GM21360 (cell line): ENCODE data around the gene EDC4.
"Not testable (repeated sequence)": the region's sequence is repeated elsewhere in the genome, so short reads cannot be mapped to it uniquely, and the experiment has no call there.

Experiments
- ATAC-seq: cut with Tn5 transposase; IDR thresholded peaks from one replicate; pipeline ENCODE4 v1.9.1; 2021; ENCODE audit warnings: mild to moderate bottlenecking, moderate library complexity; ENCODE audit not compliant: unreplicated experiment

EDC4 gene

GRCh38 chr16:67909056-67909742 lies 36.3 kb downstream of the EDC4 start:
- ATAC-seq: no peak

- no peak for ATAC-seq
These were observed 37.3 kb downstream of the EDC4 start for GRCh38 chr16:67910158-67910557.

GRCh38 chr16:67914758-67915495 lies 42.1 kb downstream of the EDC4 start:
- no peak for ATAC-seq

- not testable (repeated sequence) for ATAC-seq
These were observed 42.6 kb downstream of the EDC4 start for GRCh38 chr16:67915496-67915769.

DNA sequence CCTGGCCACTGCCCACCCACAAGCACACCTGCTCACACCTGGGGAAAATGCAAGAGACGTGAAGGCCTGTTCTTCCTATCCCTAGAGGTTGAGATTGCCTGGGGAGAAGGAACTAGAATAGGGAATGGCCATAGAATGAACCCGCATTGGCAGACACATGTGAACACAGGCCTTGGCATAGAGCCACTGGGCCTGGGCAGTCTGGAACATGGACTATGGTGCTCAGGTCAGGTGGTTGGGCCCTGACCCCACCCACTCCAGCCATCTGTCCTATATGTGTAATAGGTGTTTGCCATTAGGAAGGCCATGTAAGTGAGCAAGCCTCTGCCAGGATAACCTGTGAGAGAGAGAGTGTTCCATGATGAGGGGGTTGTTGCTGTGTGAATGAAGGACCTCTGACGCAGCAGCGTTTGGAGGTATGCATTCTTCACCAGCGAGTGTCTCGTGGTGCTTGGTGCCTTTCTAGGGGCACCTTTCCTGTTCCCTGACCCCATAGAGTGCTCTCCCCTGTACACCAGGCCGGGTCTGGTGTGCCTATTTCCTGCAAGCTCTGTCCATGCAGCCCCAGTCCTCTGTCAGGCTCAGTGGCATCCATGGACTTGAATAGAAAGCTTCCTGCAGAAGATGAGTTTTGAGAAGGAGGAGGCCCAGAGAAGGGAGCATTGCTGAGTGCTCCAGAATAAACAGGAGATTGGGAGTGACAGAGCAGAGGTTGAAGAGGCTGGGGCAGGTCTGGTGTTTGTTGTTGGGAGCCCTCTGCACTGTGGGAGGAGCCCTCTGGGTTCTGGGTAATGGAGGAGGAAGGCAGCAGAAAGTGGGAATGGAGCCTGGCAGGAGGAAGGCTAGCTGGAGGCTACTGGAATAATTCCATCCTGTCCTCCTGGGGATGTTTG lies 43.2 kb downstream of the EDC4 start:
- no peak for ATAC-seq

- ATAC-seq: no peak
These were observed 44.4 kb downstream of the EDC4 start for GRCh38 chr16:67917140-67917851.

DNA sequence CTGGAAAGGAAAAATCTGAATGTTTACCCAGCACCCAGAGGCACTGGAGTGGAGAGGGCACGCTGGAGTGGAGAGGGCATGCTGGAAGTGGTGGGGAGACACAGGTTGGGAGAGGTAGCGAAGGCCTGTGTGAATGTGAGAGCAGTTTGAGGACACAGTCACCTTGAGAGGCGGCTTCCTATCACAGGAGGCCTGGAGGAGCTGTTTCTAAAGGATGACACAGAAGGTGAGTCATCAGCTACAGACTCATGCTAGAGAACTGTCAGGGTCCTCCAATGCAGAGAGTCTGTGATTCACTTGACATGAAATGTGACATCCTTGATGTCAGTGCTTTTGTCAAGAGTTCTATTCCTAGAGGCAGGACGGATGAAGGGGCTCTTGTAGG lies 45.0 kb downstream of the EDC4 start:
- ATAC-seq: no peak

GRCh38 chr16:67919622-67920221 lies 46.9 kb downstream of the EDC4 start:
- no peak for ATAC-seq

- ATAC-seq: no peak
These were observed 49.4 kb downstream of the EDC4 start for GRCh38 chr16:67922221-67922620.

DNA sequence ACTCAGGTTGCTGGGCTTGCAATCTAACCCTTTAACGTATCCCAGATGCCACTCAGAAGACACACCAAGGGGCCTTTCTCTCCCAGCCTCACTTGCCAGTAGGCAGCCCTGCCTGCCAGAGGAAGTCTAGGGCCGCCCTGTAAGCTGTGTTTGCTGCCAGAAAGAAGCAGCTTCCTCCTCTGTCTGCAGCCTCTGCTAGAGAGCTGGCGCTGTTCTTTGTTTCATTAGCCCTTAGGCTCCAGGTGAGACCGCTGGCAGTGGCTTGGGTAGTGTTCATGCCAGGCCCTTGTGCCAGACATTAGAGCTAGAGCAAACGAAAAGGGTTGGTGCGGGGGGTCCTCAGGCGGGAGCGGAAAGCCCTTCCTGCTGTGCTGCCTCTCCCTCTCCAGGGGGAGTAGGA lies 49.9 kb downstream of the EDC4 start:
- no peak for ATAC-seq

- no peak for ATAC-seq
These were observed 50.7 kb downstream of the EDC4 start for GRCh38 chr16:67923414-67924116.

DNA sequence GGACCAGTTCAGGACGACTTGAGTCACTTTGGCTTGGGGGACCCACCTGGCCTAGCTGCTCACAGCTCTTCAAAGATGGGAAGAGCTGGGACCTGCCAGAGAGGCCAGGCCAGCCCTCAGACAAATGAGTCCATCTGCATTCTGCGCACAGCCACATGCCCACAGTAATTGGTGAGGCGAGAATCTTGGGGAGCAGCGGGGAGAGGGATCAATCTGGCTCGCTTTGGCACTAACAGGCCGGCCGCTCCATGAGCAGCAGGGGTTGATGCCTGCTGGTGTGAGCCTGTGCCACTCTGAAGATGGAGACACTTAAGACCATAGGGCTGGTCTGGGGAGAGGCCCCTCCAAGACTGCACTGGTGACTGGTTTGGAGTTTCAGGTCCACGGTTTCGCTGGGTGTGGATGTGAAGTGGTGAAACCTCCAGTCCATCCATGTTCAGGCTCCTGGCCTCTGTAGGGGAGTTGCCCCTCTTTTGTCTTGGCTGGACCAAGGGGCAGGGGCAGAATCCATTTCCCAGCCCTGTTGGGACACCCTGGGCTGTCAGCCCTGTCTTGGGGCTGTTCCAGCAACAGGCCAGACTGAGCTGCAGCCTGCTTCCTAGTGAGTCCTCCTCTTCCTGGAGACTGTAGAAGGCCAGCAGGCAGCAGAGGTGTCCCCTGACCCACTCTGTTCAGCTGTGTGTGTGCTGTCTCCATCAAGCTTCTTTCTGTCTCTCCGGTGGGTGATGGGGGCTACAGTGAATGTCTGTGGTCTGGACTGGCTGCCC lies 51.5 kb downstream of the EDC4 start:
- ATAC-seq: no peak

DNA sequence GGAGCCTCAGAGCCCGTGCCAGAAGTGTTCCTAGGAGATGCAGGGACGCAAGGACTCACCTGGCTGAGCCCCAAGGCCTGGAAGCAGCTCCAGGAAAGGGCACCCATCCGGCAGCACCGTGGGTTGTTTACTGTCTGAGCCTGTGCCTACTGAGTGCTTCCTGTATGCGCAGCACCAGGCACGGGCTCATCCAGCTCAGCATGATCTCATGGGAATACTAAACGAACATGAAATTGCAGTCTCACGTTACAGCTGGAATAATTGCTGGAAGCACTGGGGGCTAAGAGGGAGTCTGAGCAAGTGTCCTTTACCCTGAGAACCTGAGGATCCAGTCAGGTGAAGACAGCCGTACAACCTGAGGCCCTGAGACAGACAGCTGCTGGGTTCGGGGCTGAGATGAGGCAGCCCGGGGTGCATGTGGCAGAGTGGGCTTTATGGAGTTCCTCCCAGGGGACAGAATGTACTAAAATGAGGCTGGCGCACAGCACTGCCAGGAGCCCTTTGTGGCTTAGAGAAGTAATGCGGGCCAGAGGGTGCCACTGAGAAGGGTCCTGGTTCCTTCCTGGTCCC lies 53.4 kb downstream of the EDC4 start:
- ATAC-seq: no peak

DNA sequence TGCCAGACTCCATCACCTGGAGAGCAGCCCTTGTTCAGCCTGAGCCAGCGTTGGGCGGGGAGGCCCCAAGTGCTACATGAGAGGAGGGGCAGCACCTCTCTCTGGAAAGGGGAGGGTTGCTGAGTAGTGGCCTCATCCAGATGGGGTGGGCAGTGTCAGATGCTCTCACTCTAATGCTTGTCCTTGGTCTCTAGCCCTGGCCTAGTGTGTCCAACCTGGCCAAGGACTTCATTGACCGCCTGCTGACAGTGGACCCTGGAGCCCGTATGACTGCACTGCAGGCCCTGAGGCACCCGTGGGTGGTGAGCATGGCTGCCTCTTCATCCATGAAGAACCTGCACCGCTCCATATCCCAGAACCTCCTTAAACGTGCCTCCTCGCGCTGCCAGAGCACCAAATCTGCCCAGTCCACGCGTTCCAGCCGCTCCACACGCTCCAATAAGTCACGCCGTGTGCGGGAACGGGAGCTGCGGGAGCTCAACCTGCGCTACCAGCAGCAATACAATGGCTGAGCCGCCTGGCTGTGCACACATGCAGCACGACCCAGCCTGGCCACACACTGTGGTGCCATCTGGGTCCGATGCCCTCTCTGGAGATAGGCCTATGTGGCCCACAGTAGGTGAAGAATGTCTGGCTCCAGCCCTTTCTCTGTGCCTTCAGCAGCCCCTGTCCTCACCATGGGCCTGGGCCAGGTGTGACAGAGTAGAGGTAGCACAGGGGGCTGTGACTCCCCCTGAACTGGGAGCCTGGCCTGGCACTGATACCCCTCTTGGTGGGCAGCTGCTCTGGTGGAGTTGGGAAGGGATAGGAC lies 54.5 kb downstream of the EDC4 start:
- ATAC-seq: no peak

DNA sequence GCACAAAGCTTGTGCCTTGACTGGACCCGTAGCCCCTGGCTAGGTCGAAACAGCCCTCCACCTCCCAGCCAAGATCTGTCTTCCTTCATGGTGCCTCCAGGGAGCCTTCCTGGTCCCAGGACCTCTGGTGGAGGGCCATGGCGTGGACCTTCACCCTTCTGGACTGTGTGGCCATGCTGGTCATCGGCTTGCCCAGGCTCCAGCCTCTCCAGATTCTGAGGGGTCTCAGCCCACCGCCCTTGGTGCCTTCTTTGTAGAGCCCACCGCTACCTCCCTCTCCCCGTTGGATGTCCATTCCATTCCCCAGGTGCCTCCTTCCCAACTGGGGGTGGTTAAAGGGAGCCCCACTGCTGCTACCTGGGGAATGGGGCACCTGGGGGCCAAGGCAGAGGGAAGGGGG lies 55.3 kb downstream of the EDC4 start:
- no peak for ATAC-seq

DNA sequence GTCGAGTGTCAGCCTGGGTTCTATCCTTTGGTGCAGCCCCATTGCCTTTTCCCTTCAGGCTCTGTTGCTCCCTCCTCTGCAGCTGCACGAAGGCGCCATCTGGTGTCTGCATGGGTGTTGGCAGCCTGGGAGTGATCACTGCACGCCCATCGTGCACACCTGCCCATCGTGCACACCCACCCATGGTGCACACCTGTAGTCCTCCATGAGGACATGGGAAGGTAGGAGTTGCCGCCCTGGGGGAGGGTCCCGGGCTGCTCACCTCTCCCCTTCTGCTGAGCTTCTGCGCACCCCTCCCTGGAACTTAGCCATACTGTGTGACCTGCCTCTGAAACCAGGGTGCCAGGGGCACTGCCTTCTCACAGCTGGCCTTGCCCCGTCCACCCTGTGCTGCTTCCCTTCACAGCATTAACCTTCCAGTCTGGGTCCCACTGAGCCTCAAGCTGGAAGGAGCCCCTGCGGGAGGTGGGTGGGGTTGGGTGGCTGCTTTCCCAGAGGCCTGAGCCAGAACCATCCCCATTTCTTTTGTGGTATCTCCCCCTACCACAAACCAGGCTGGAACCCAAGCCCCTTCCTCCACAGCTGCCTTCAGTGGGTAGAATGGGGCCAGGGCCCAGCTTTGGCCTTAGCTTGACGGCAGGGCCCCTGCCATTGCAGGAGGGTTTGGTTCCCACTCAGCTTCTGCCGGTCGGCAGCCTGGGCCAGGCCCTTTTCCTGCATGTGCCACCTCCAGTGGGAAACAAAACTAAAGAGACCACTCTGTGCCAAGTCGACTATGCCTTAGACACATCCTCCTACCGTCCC lies 55.9 kb downstream of the EDC4 start:
- peak; percentile 49 for ATAC-seq

GRCh38 chr16:67930191-67930590 lies 57.3 kb downstream of the EDC4 start:
- no peak for ATAC-seq
